ENCODE data around the gene ITPR2.

GRCh38 chr12:26692407-26692806 lies 140.6 kb downstream of the ITPR2 start:
- no peak for TF ChIP-seq JUND (IDR thresholded peaks at IDR 0.05; ENCODE audit: low read length)
- no peak for TF ChIP-seq BRCA1 (IDR thresholded peaks at IDR 0.05; ENCODE audit: low read depth, low read length)
- no peak for TF ChIP-seq MAFK (IDR thresholded peaks at IDR 0.05; ENCODE audit: low read depth, low read length)
- TF ChIP-seq POLR2A (IDR thresholded peaks at IDR 0.05; ENCODE audit: control extremely low read depth in 1 of 2, low read depth in 2 of 2, low read length in 2 of 2), result no peak
